SHP77 treated with DMSO at 0.1 percent for 48 hours (cell line): ENCODE data around the gene ANKRD24.
"Not testable (repeated sequence)": the region's sequence is repeated elsewhere in the genome, so short reads cannot be mapped to it uniquely, and the experiment has no call there.

Experiments
- DNase-seq: peaks from one replicate; lab custom pipeline; 2025; lab: John Stamatoyannopoulos, UW

Gene ANKRD24

DNA sequence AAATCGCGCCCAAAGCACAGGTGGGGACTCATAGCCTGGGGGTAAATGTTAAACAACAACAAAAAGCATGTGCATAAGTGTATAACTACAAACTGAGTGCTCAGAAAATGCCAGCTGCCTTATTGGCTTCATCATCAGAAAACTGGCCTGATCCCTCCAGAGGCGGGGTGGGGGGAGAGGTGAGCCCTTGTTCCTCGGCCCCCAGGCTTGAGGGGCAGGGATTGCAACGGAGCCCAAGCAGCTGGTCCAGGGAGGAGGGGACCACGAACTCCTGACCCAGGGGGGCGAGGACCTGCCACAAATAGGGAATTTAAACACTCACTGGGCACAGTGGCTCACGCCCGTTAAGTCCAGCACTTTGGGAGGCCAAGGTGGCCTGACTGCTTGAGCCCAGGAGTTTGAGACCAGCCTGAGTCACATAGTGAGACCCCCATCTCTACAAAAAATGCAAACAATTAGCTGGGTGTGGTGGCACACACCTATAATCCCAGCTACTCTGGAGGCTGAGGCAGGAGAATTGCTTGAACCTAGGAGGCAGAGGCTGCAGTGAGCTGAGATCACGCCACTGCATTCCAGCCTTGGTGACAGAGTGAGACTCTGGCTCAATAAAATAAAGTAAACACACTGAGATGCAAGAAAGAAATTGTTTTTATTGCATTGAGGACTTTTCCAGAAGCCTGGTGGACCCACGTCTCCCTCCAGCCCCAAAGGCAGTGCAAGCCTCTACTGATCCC lies 8.8 kb upstream of the ANKRD24 start:
- DNase-seq: no peak

DNA sequence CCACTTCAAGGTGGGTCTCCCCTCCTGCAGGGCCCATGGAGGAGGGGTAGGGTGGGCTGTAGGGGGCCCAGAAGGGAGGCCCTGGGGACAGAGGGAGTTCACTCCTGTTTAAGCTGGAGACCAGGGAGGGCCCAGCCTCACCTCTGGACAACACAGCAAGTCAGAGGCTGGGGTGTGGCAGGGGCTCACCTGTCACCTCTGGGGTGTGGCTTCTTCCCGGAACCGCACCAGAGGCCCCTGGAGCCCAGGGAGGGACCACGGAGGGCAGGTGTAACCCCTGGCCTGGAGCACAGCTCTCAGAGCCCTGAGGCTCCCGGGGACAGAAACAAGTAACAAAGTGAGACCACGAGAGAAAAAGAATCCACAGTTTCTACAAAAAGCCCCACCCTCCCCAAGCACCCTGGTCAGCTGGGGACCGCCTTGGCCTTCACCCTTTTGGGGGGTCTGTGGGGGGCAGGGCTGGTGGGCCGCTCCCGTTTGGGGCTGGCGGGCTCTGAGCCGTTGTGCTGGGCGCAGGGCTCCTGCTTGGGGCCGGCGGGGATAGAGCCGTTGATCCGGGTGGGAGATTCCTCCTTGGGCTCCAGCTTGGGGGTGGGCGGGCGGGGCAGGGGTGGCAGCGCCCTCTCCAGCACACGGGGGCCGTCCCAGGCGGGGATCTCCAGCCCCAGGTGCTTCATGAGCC lies 8.1 kb upstream of the ANKRD24 start:
- no peak for DNase-seq

DNA sequence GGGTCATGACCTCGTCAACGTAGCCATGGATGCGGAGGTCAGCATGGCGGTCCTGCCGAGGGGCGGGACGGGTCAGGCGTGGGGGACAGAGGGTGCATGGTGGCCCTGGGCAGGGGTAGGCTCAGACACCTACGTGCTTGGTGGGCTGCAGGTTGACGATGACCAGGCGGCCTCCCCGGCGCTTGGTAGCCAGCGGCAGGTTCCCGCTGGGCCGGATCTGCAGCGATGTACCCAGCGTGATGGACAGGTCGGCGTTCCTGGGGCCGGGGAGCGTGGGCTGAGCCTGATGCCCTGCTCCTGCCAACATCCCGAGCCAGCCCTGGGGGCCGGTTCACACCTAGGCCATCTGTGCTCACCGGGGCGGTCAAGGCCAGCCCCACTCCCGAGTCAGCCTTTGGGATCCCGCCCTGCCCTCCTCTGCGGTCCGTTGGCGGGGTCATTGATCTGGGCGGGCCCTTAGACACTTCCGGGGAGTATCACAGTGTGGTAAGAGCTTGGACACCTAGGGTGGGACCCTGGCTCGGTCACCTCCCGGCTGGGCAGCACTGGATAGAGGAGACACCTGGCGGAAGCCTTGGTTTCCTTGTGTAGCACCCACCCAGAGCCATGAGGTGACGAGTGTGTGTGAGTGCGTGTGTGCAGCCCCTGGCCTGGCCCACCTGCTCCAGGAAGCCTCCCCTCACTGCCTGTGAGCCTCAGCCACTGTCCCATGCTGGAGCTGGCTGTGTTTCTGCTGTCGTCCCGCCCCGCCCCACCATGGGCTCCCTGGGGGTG lies 7.4 kb upstream of the ANKRD24 start:
- no peak for DNase-seq

GRCh38 chr19:4175669-4175931 lies 6.9 kb upstream of the ANKRD24 start:
- no peak for DNase-seq

DNA sequence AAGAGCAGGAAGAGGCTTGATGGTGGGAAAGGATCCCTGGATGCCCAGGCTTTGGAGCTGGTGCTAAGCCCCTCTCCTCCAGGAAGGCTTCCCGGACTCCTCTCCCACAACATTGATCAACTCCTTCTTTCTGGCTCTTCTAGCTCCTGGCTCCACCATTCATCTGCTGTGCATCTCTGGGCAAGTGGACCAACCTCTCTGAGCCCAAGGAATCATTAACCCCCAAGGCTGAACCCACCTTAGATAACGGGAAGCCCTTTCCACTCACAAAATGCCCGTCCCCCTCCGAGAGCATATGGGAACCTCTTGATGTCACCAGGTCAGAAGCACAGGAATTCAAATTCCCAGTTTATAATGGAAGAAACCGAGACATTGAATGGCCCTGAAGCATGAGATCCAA lies 5.3 kb upstream of the ANKRD24 start:
- DNase-seq: no peak

DNA sequence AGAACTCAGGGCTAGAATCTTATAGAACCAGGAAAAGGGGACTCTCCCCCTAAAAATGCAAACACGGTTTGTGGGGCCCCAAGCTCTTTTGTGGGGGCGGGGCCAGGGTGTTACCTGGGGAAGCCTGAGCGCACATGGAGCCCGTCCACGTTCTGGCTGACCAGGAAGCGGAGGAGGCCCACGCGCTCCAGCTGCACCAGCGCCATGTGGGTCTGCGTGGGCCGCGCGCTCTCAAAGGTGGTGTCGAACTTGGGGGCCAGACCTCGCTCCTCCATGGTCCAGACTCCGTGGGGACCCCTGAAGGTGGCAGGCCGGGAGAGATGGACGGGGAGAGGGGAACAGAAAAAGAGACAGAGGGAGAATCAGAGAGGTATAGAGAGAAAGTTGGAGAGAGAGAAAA lies 3.5 kb upstream of the ANKRD24 start:
- DNase-seq: no peak

- DNase-seq: no peak
Measured at GRCh38 chr19:4181053-4181508, 1.4 kb upstream of the ANKRD24 start.

GRCh38 chr19:4183967-4184717 lies 1.7 kb downstream of the ANKRD24 start:
- peak; percentile 9 for DNase-seq

GRCh38 chr19:4184718-4185352 lies 2.3 kb downstream of the ANKRD24 start:
- DNase-seq: no peak

DNA sequence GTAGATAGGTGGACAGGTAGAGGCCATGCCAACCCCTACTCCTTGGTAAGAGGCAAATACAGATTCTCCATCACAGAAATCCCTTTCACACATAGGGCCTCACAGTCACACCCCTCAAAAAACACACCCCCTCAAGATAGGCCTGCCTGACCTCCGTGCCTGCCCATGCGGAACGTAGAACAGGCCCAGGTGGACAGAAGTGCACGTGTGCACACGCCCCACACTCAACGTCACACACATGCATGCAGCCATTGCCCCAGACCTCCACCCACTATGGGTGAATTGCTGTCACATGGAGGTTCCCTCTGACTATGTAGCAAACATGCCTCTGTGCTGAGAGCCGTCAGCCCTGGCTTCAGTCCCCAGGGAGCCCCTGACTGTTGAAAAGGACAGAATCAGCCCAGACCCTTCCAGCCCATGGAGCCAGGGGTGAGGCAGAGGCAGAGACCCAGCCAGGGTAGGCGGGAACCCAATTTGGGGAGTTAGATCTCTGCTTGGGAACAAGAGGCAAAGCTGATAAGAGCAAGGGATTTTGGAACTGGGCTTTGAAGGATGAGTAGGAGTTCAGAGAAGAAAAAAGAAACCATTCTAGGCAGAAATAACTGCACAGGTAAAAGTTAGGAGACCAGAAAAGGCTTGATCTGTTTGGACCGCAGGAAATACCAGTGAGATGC lies 3.1 kb downstream of the ANKRD24 start:
- no peak for DNase-seq

DNA sequence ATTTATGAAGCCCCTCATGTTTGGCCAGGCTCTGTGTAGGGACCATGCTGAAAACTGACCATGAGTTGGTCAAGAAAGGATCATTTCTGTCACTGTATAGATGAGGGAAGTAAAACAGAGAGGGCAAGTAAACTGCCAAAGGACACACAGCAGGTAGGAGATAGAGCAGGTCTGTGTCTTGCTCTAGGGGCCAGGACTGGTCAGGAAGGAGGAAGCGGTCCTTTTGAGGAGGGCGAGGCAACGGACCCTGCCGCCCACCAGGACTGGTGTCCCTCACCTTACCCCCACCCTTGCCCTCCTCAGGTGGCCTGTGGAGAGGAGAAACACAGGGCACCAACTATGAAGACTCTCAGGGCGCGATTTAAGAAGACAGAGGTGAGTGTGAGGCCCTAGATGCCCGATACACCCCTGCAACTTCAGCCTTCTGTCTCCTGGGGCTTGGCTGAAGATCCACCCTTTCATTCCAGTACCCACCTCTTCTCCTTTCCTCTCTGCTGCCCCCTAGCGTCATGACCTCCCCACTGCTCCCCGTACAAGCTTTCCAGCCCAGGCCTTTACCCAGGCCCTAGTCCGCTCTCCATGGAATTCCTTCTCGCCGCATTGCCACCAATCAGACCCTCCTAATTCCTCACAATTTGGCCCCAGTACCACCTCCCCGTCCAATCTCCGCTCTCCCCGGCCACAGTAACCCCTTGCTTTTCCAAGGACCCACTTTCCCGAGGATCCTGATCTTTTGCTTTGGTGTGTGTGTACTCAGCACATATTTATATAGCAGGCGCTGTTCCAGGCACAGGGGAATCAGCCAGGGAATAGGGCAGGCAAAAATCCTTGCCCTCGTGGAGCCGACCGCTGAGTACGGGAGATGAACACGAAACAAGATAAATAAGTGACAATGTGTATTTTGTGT lies 3.9 kb downstream of the ANKRD24 start:
- peak; percentile 55 for DNase-seq

- no peak for DNase-seq
Measured at GRCh38 chr19:4187313-4188122, 5.0 kb downstream of the ANKRD24 start.

GRCh38 chr19:4189641-4190040 lies 7.2 kb downstream of the ANKRD24 start:
- DNase-seq: no peak

GRCh38 chr19:4192537-4192936 lies 10.0 kb downstream of the ANKRD24 start:
- DNase-seq: not testable (repeated sequence)

DNA sequence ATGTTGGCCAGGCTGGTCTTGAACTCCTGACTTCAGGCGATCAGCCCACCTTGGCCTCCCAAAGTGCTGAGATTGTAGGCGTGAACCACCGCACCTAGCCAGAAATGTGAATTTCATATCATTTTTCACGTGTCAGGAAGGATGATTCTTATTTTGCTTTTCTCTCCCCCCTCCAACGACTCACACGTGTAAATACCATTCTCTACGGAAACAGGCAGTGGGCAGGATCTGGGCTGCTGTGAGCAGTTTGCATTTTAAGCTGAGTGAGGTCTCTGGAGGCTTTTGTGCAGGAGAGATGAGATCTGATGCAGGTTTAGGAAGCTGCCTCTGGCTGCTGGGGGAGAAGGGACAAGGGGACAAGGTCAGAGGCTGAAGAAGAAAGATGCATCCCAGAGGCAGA lies 11.9 kb downstream of the ANKRD24 start:
- DNase-seq: no peak

DNA sequence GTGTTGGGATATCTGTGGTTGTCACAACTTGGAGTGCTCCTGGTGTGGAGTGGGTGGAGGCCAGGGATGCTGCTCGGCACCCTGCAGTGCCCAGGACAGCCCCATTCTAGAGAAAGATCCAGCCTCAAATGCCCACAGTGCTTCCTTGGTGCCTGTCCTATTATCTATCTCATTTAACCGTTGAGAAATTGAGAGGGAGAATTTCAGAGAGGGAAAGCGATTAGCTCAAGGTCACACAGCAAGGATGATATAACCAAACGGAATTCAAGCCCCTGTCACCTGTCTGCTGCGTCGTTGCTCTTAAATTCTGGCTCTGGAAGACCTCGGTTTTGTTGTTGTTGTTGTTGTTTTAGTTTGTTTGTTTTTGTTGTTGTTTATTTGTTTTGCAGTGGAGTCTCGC lies 13.5 kb downstream of the ANKRD24 start:
- no peak for DNase-seq

- no peak for DNase-seq
Measured at GRCh38 chr19:4196587-4197148, 14.2 kb downstream of the ANKRD24 start.

DNA sequence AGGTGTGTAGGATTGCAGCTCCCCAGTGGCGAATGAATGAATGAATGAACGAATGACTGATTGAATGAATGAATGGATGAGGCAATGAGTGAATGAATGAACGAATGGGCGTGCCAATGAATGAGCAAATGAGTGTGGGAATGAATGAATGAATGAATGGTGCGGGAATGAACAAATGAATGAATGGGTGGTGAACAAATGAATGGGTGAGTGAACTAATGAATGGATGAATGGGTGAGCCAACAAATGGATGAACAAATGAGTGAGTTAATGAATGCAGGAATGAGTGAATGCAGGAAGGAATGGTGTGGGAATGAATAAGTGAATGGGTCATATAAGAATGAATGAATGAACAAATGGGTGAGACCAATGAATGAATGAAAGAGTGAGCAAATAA lies 14.7 kb downstream of the ANKRD24 start:
- no peak for DNase-seq
